K562 (cell line): Measurements from ENCODE around the gene GALNT16. TPM values are rescaled to one million over a fixed set of nuclear protein-coding genes. Genes with fewer than 3 reads are reported as not detected.

Experiments
- ATAC-seq: fragments of 200-7000 bp; cut with Tn5 transposase; 3 replicates; pipeline ENCODE4 v1.9.1; 2020; ENCODE audit warnings: moderate library complexity
- BruUV-seq: library from RNA; stranded (reverse); fragments of 400-500 nt; replicated peaks from 2 replicates; lab custom pipeline; 2021; lab: Mats Ljungman, UMichigan
- CTCF ChIA-PET: fragments of 300-600 bp; formaldehyde crosslinking; extraction: SDS; loops from one replicate; lab custom pipeline; 2021; ENCODE audit warnings: low intra/inter-chr PET ratio; lab: Yijun Ruan, JAX
- POLR2A ChIA-PET: fragments of 300-600, 350-650 bp; sonication (Branson Sonifier 250); formaldehyde crosslinking; extraction: SDS; loops from one replicate; lab custom pipeline; 2021; ENCODE audit warnings: antibody characterized with exemption, inconsistent platforms; lab: Yijun Ruan, JAX
- DNase-seq, 4 experiments: peaks; one replicate each; pipeline versions ENCODE4 v3.0.0 to v3.0.0-alpha.2; 2011 to 2018; ENCODE audit warnings: low spot score in 3 of 4, mixed read lengths in 3 of 4; ENCODE audit errors: extremely low read depth in 1 of 4
- FAIRE-seq: peaks from 2 replicates; lab custom pipeline; 2011; peaks lifted over from hg19 to GRCh38; lab: Jason Lieb, UNC
- H2AFZ ChIP-seq: 2 replicates; pipeline ENCODE4 v1.6.0; 2011; ENCODE audit warnings: low read depth, low read length, control low read depth, inconsistent platforms
- H3K27ac ChIP-seq: fragments of 200-600 bp; 3 replicates; pipeline ENCODE4 v1.8.0; 2011; ENCODE audit warnings: low read depth, mild to moderate bottlenecking, control low read depth, inconsistent platforms, low read length, moderate library complexity, mixed read lengths; ENCODE audit errors: extremely low read depth
- H3K27me3 ChIP-seq, 2 experiments: fragments of 300-600 bp in 1 of 2; 2 replicates in 1 of 2; 3 replicates in 1 of 2; pipeline versions ENCODE4 v1.6.0 to v1.8.0; 2011; ENCODE audit warnings: inconsistent platforms in 2 of 2, low read length in 2 of 2, mild to moderate bottlenecking in 1 of 2, mixed read lengths in 1 of 2, moderate library complexity in 1 of 2; ENCODE audit not compliant: control insufficient read depth in 2 of 2, insufficient read depth in 2 of 2
- H3K36me3 ChIP-seq: fragments of 300-600 bp; 3 replicates; pipeline ENCODE4 v1.8.0; 2011; ENCODE audit warnings: mild to moderate bottlenecking, low read length, inconsistent platforms; ENCODE audit not compliant: control insufficient read depth, insufficient read depth
- H3K4me1 ChIP-seq, 2 experiments: fragments of 200-600 bp in 1 of 2; replicated peaks in 1 of 2; 2 replicates in 1 of 2; 3 replicates in 1 of 2; pipeline versions ENCODE4 v1.5.1 to v1.8.0; 2011; ENCODE audit warnings: inconsistent platforms in 2 of 2, low read length in 2 of 2, mild to moderate bottlenecking in 1 of 2, mixed read lengths in 1 of 2, moderate library complexity in 1 of 2; ENCODE audit not compliant: control insufficient read depth in 2 of 2, insufficient read depth in 2 of 2
- H3K4me2 ChIP-seq: 2 replicates; pipeline ENCODE4 v1.6.1; 2011; ENCODE audit warnings: low read length, control low read depth, inconsistent platforms, mixed read lengths; ENCODE audit not compliant: insufficient read depth
- H3K4me3 ChIP-seq: fragments of 200-600 bp; sonication (generic), shearing (Covaris generic); 2 replicates; pipeline ENCODE4 v1.5.1; 2016; ENCODE audit warnings: control low read depth, inconsistent platforms
- H3K79me2 ChIP-seq: fragments of 200-600 bp; 3 replicates; pipeline ENCODE4 v1.8.0; 2011; ENCODE audit warnings: low read length, inconsistent platforms; ENCODE audit not compliant: control insufficient read depth, insufficient read depth
- H3K9ac ChIP-seq, 2 experiments: 2 replicates each; pipeline versions ENCODE4 v1.6.0 to v1.6.1; 2011; ENCODE audit warnings: low read depth in 2 of 2, low read length in 2 of 2, control low read depth in 1 of 2, inconsistent platforms in 1 of 2, mild to moderate bottlenecking in 1 of 2, mixed read lengths in 1 of 2; ENCODE audit not compliant: insufficient read depth in 1 of 2
- H3K9me1 ChIP-seq: one replicate; pipeline ENCODE4 v1.6.0; 2011; ENCODE audit warnings: inconsistent platforms, mild to moderate bottlenecking, low read length, moderate library complexity; ENCODE audit not compliant: control insufficient read depth, insufficient read depth
- H3K9me3 ChIP-seq: replicated peaks from 2 replicates; pipeline ENCODE4 v1.5.1; 2011; ENCODE audit warnings: low read depth, low read length, inconsistent platforms; ENCODE audit not compliant: control insufficient read depth, insufficient read depth
- H4K20me1 ChIP-seq: replicated peaks from 2 replicates; pipeline ENCODE4 v1.6.1; 2011; ENCODE audit warnings: low read length, inconsistent platforms, mixed read lengths; ENCODE audit not compliant: control insufficient read depth, insufficient read depth
- BRCA1 ChIP-seq, 2 experiments: fragments of 450-650 bp in 1 of 2; sonication (generic) in 1 of 2; formaldehyde crosslinking in 1 of 2; IDR thresholded peaks; 2 replicates each; pipeline versions ENCODE4 v1.5.0 to v1.6.1; 2017 to 2020; ENCODE audit warnings: mild to moderate bottlenecking in 1 of 2, missing genetic modification reagents in 1 of 2
- BRF1 ChIP-seq: IDR thresholded peaks from 3 replicates; pipeline ENCODE4 v1.6.1; 2011; ENCODE audit warnings: borderline replicate concordance, mild to moderate bottlenecking; ENCODE audit not compliant: insufficient read length; ENCODE audit errors: extremely low read depth
- CUX1 ChIP-seq: fragments of 200-800 bp; sonication (Bioruptor generic); IDR thresholded peaks from 2 replicates; pipeline ENCODE4 v1.6.1; 2016; ENCODE audit warnings: missing genetic modification characterization, missing compliant biosample characterization
- E2F3 ChIP-seq: fragments of 250-450 bp; sonication (Bioruptor Pico); IDR thresholded peaks from 2 replicates; pipeline ENCODE4 v1.4.0; 2020; ENCODE audit warnings: mild to moderate bottlenecking
- FIP1L1 ChIP-seq: fragments of 200-400 bp; formaldehyde crosslinking; IDR thresholded peaks from 2 replicates; pipeline ENCODE4 v1.6.1; 2018; ENCODE audit warnings: mild to moderate bottlenecking, low read depth, low read length; ENCODE audit not compliant: poor library complexity, severe bottlenecking
- JUN ChIP-seq, 2 experiments: sonication (generic) in 1 of 2; formaldehyde crosslinking in 1 of 2; IDR thresholded peaks; 2 replicates each; pipeline versions ENCODE4 v1.6.1 to v1.8.0; 2012 to 2022; ENCODE audit warnings: borderline replicate concordance in 2 of 2, mild to moderate bottlenecking in 2 of 2, improper control_type of control experiment in 1 of 2, low read depth in 1 of 2, low read length in 1 of 2, missing genetic modification reagents in 1 of 2
- JUND ChIP-seq, 2 experiments: IDR thresholded peaks; 2 replicates in 1 of 2; 3 replicates in 1 of 2; pipeline ENCODE4 v1.6.1; 2011; ENCODE audit warnings: borderline replicate concordance in 2 of 2, low read depth in 2 of 2, low read length in 2 of 2, improper control_type of control experiment in 1 of 2, missing biosample characterization in 1 of 2, missing genetic modification characterization in 1 of 2, missing genetic modification reagents in 1 of 2
- NFIC ChIP-seq: fragments of 450-650 bp; IDR thresholded peaks from 2 replicates; pipeline ENCODE4 v1.6.1; 2017; ENCODE audit warnings: mild to moderate bottlenecking, inconsistent platforms
- SMAD4 ChIP-seq: fragments of 250-450 bp; sonication (Bioruptor Pico); conservative IDR thresholded peaks from 2 replicates; pipeline ENCODE4 v1.8.0; 2021; ENCODE audit warnings: inconsistent platforms, mild to moderate bottlenecking, moderate library complexity
- ZBTB11 ChIP-seq, 3 experiments: fragments of 200-800 bp in 1 of 3; fragments of 250-450 bp in 1 of 3; fragments of 450-650 bp in 1 of 3; sonication (Bioruptor Pico) in 1 of 3; sonication (Bioruptor generic) in 1 of 3; formaldehyde crosslinking in 1 of 3; IDR thresholded peaks; 2 replicates each; pipeline versions ENCODE4 v1.6.1 to v1.8.0; 2016 to 2022; ENCODE audit warnings: mild to moderate bottlenecking in 2 of 3, missing genetic modification characterization in 2 of 3, missing compliant biosample characterization in 1 of 3, moderate library complexity in 1 of 3
- WGBS: fragments of 100-300 bp; shearing (Covaris generic); methylation state at CpG from one replicate; pipeline ENCODE4 v1.1.6; 2016; ENCODE audit warnings: low coverage, mixed read lengths; ENCODE audit not compliant: insufficient coverage; ENCODE audit errors: missing lambda C conversion rate; 5-methylcytosine and 5-hydroxymethylcytosine counted together
- in situ Hi-C: fragments of 300-500 bp; cut with MboI; formaldehyde crosslinking; loops from 4 replicates; pipeline ENCODE4 v1.15.0; 2018; ENCODE audit warnings: inconsistent platforms, mixed read lengths
- intact Hi-C: fragments of 100-400 bp; cut with micrococcal nuclease; formaldehyde crosslinking; loops from 2 replicates; pipeline ENCODE4 v1.14.2; 2022
- polyA plus RNA-seq, 8 experiments: library from polyadenylated mRNA; depleted of rRNA in 4 of 8; stranded (reverse) in 5 of 8; unstranded in 3 of 8; fragments of >200 nt; fragmentation: Nextera tagmentation in 2 of 8; fragmentation: Illumina TruSeq in 1 of 8; extraction: Ambion mirVana in 2 of 8; extraction: Trizol in 1 of 8; gene quantifications; 2 replicates each; pipeline versions ENCODE4 v1.2.1 to v1.2.3, GENCODE V29; 2011 to 2014; ENCODE audit warnings: inconsistent platforms in 1 of 8, missing spikeins in 1 of 8
- total RNA-seq, 7 experiments: library from RNA; depleted of rRNA in 6 of 7; stranded (reverse); fragments of >200 nt in 6 of 7; fragmentation: Illumina TruSeq in 2 of 7; extraction: Trizol in 2 of 7; gene quantifications; 2 replicates each; pipeline versions ENCODE4 v1.2.1 to v1.2.3, GENCODE V29; 2011 to 2021; ENCODE audit warnings: low replicate concordance in 1 of 7

The GALNT16 gene
- total and polyA plus RNA-seq, 9 of the 15 experiments (the other 6 are each of a cell fraction or from before 2014, with no cell fraction given): not detected

- TF ChIP-seq CUX1: no peak
- TF ChIP-seq BRCA1 (IDR thresholded peaks at IDR 0.05): no peak
- TF ChIP-seq BRCA1 (CRISPR knock-in tag; IDR thresholded peaks at IDR 0.05): no peak
These were observed 8.3 kb downstream of the GALNT16 start (continued) for GRCh38 chr14:69268223-69268622.

- Histone ChIP-seq H3K4me2 (no peak overlapping the region), H3K9me1 (no peaks in the 10 kb centered on the region), H3K79me2 (no peaks in the 10 kb centered on the region), H3K4me3 (no peak overlapping the region), H4K20me1 (no peaks in the 10 kb centered on the region), H3K9ac (no peak overlapping the region), H3K4me1 (no peaks in the 10 kb centered on the region; a peak in 1 of 5 replicates), H3K36me3 (no peaks in the 10 kb centered on the region), H2AFZ (no peak overlapping the region), H3K9me3 (no peaks in the 10 kb centered on the region), H3K27me3 (peaks cover 13 to 58% of the 10 kb centered on the region in 2 experiments; a peak in 4 of 5 replicates), H3K27ac (no peak overlapping the region)
- BruUV-seq: no TSS peak
- FAIRE-seq (no peak), DNase-seq (no peak), ATAC-seq (no peak)
- 10% methylated on average over 4 of the region's 4 CpGs for WGBS
- ChIA-PET POLR2A (no interaction called here), CTCF (no interaction called here)
- intact Hi-C loops: no loop called here
- in situ Hi-C loops: loop anchor here (25.0 kb wide), 1 partner anchor 194 kb away; no protein-coding TSS in a partner anchor
- TF ChIP-seq SMAD4 (no peak), ZBTB11 (CRISPR knock-in tag; IDR thresholded peaks at IDR 0.05) (no peak), JUN (IDR thresholded peaks at IDR 0.05; ENCODE audit: borderline replicate concordance, low read depth, low read length) (no peak), JUN (CRISPR knock-in tag; IDR thresholded peaks at IDR 0.05; ENCODE audit: borderline replicate concordance) (no peak), FIP1L1 (no peak), E2F3 (no peak), JUND (IDR thresholded peaks at IDR 0.05; ENCODE audit: borderline replicate concordance, low read depth, low read length) (no peak), JUND (tag; IDR thresholded peaks at IDR 0.05; ENCODE audit: borderline replicate concordance, low read depth, low read length) (no peak), BRF1 (no peak), NFIC (no peak)
These were observed 8.8 kb downstream of the GALNT16 start for GRCh38 chr14:69268763-69269162.
